ENCODE data around the gene LIPG. TPM values are rescaled to one million over a fixed set of nuclear protein-coding genes. Genes with fewer than 3 reads are reported as not detected.

The LIPG gene
- total and polyA plus RNA-seq, 2 of the 13 experiments (the other 11 are each of a cell fraction or from before 2014, with no cell fraction given): 0.96 to 10.8 TPM

GRCh38 chr18:49515516-49515915, 46.3 kb upstream of the LIPG start:
- Histone ChIP-seq H3K79me2 (ENCODE audit: insufficient read depth, low read length) (no peaks in the 10 kb centered on the region), H3K27ac (ENCODE audit: extremely low read length, insufficient read depth, low read length) (no peak overlapping the region), H3K4me1 (ENCODE audit: insufficient read depth, low read length) (peaks cover 13% of the 10 kb centered on the region), H3K9me3 (ENCODE audit: low read length) (no peaks in the 10 kb centered on the region), H2AFZ (ENCODE audit: low read length) (no peak overlapping the region), H3K4me2 (ENCODE audit: low read depth, low read length) (no peak overlapping the region), H4K20me1 (ENCODE audit: insufficient read depth, low read length) (no peaks in the 10 kb centered on the region), H3K4me3 (replicated peaks in 1 of 3; ENCODE audit: insufficient read depth in 1 of 3, low read depth in 2 of 3, low read length in 3 of 3) (no peak overlapping the region), H3K27me3 (ENCODE audit: control insufficient read depth in 1 of 2, insufficient read depth in 2 of 2, low read length in 2 of 2) (peaks cover 2 to 7% of the 10 kb centered on the region in 2 experiments; a peak in 2 of 5 replicates), H3K9ac (ENCODE audit: insufficient read depth, low read depth, low read length) (no peak overlapping the region), H3K36me3 (replicated peaks in 1 of 2; ENCODE audit: control insufficient read depth in 1 of 2, insufficient read depth in 2 of 2, low read length in 2 of 2) (no peaks in the 10 kb centered on the region)
- TF ChIP-seq ZNF713 (CRISPR knock-in tag; IDR thresholded peaks at IDR 0.05) (no peak), MNT (IDR thresholded peaks at IDR 0.05) (peak; percentile 41; the same call in 1 of the 2 replicates), AFF4 (CRISPR knock-in tag; IDR thresholded peaks at IDR 0.05) (no peak)
- in situ Hi-C loops (cut with HindIII; ENCODE audit: extremely low pct_ligation_motif_present, low pct_unique_long_range_greater_than_20kb) (no loop called here), intact Hi-C loops (cut with micrococcal nuclease; ENCODE audit: unreplicated experiment) (loop anchor here (10.0 kb wide), 1 partner anchor 219 kb away; no protein-coding TSS in a partner anchor)
- ChIA-PET CTCF (ENCODE audit: low intra/inter-chr PET ratio, low total read pairs) (no interaction called here), POLR2A (no interaction called here)
- WGBS (ENCODE audit: low lambda C conversion rate): 76% methylated on average over 3 of the region's 3 CpGs
- ATAC-seq (no peak), DNase-seq (ENCODE audit: low spot score) (no peak), FAIRE-seq (no peak)
- BruUV-seq (replicated peaks): no TSS peak
